ENCODE measurements around the gene MYO1A.

Gene MYO1A

DNA sequence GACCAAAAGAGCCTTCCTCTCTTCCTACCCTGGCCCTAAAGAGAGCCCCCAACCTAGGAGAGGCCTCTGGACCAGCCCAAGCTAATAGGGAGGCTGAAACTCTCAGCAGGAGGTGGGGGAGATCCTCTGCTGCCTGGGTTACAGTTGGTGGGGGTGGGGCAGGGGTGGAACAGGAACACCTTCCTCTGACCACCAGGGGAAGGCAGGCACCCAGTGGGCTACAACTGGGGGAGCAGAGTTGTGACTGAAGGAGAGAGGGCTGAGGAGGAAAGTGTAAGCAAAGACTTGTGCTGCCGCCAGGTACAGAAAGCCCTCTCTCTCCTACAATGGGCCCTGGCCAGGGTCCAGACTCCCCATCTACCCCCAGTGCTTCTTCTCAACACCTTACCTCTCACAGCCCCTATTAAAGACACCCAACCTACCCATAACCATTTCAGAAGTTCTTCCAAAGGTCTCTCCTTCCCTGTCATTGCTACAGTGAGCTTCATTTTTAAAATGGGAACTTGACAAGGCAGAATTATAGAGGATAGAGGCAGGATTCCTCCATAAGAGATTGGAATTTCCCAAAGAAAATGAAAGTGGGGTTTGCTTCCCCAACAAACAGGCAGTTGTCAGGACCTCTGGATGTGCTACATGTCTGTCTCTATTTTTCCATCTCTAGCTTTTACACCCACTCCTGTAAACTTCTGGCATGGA lies 1.4 kb downstream of the MYO1A start:
- ChIA-PET CTCF (interaction anchor here (0.7 to 4.3 kb wide), 7 partner anchors 12 to 127 kb away, joined by 3 to 15 read pairs (median 5); partner anchors contain the start of gene STAT6), POLR2A (interaction anchor here (0.5 kb wide), 1 partner anchor 27 kb away, joined by 3 read pairs; no protein-coding TSS in a partner anchor)

GRCh38 chr12:57047981-57048380 lies 1.9 kb downstream of the MYO1A start:
- ChIA-PET POLR2A (no interaction called here), CTCF (interaction anchor here (0.7 to 4.3 kb wide), 6 partner anchors 17 to 128 kb away, joined by 3 to 15 read pairs (median 4); partner anchors contain the start of gene STAT6)
- no peak for TF ChIP-seq BCL11B (tag by site-specific recombination; IDR thresholded peaks at IDR 0.05; ENCODE audit: low read depth)
- TF ChIP-seq MEIS1 (CRISPR knock-in tag; IDR thresholded peaks at IDR 0.05; ENCODE audit: borderline replicate concordance): no peak
- TF ChIP-seq ZNF658 (tag by site-specific recombination; IDR thresholded peaks at IDR 0.05): no peak
- TF ChIP-seq ZNF223 (tag by site-specific recombination; IDR thresholded peaks at IDR 0.05): no peak
- TF ChIP-seq ZNF274 (IDR thresholded peaks at IDR 0.05; ENCODE audit: low read length): no peak
- TF ChIP-seq ZNF274 (tag by site-specific recombination; IDR thresholded peaks at IDR 0.05; ENCODE audit: borderline replicate concordance): no peak
- no peak for TF ChIP-seq SP7 (tag by site-specific recombination; IDR thresholded peaks at IDR 0.05)
- TF ChIP-seq ZNF624 (tag by site-specific recombination; IDR thresholded peaks at IDR 0.05): no peak
- no peak for TF ChIP-seq ZEB2 (tag by site-specific recombination; IDR thresholded peaks at IDR 0.05)
- TF ChIP-seq GLIS1 (tag by site-specific recombination; IDR thresholded peaks at IDR 0.05): no peak
- TF ChIP-seq KLF16 (tag by site-specific recombination; IDR thresholded peaks at IDR 0.05): no peak
- TF ChIP-seq HOXC10 (CRISPR knock-in tag; IDR thresholded peaks at IDR 0.05): no peak
- TF ChIP-seq ZNF768 (tag by site-specific recombination; IDR thresholded peaks at IDR 0.05): no peak
- TF ChIP-seq ZNF510 (tag by site-specific recombination; IDR thresholded peaks at IDR 0.05; ENCODE audit: insufficient replicate concordance): no peak
- no peak for TF ChIP-seq ZNF214 (tag by site-specific recombination; IDR thresholded peaks at IDR 0.05; ENCODE audit: borderline replicate concordance)
- TF ChIP-seq, protein P1, sequence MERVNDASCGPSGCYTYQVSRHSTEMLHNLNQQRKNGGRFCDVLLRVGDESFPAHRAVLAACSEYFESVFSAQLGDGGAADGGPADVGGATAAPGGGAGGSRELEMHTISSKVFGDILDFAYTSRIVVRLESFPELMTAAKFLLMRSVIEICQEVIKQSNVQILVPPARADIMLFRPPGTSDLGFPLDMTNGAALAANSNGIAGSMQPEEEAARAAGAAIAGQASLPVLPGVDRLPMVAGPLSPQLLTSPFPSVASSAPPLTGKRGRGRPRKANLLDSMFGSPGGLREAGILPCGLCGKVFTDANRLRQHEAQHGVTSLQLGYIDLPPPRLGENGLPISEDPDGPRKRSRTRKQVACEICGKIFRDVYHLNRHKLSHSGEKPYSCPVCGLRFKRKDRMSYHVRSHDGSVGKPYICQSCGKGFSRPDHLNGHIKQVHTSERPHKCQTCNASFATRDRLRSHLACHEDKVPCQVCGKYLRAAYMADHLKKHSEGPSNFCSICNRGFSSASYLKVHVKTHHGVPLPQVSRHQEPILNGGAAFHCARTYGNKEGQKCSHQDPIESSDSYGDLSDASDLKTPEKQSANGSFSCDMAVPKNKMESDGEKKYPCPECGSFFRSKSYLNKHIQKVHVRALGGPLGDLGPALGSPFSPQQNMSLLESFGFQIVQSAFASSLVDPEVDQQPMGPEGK (tag by site-specific recombination; IDR thresholded peaks at IDR 0.05): no peak
- no peak for TF ChIP-seq ZNF664 (tag by site-specific recombination; IDR thresholded peaks at IDR 0.05)
- TF ChIP-seq MYNN (tag by site-specific recombination; IDR thresholded peaks at IDR 0.05; ENCODE audit: borderline replicate concordance): no peak
- no peak for TF ChIP-seq GLI4 (tag by site-specific recombination; IDR thresholded peaks at IDR 0.05)
- Histone ChIP-seq H3K4me3 (ENCODE audit: low read depth, low read length) (no peak overlapping the region), H3K36me3 (ENCODE audit: control insufficient read depth in 2 of 2, insufficient read depth in 1 of 2, low read length in 2 of 2) (no peaks in the 10 kb centered on the region), H3K9me3 (ENCODE audit: control insufficient read depth, insufficient read depth, low read depth, low read length) (no peaks in the 10 kb centered on the region), H3K4me1 (ENCODE audit: control insufficient read depth, insufficient read depth, low read length) (no peaks in the 10 kb centered on the region), H3K27ac (ENCODE audit: extremely low read depth, low read depth, low read length) (no peak overlapping the region)

More for the DNA sequence above, 1.4 kb downstream of the MYO1A start:
- no peak overlapping the region for H3K4me3 ChIP-seq (ENCODE audit: low read depth, low read length)
- H3K27ac ChIP-seq (ENCODE audit: extremely low read depth, low read depth, low read length): no peak overlapping the region
- H3K36me3 ChIP-seq (ENCODE audit: control insufficient read depth in 2 of 2, insufficient read depth in 1 of 2, low read length in 2 of 2): no peaks in the 10 kb centered on the region
- H3K4me1 ChIP-seq (ENCODE audit: control insufficient read depth, insufficient read depth, low read length): no peaks in the 10 kb centered on the region
- no peak for TF ChIP-seq OVOL3 (tag by site-specific recombination; IDR thresholded peaks at IDR 0.05)
- TF ChIP-seq ZNF19 (tag by site-specific recombination; IDR thresholded peaks at IDR 0.05; ENCODE audit: low read depth): no peak
- TF ChIP-seq ZNF311 (tag by site-specific recombination; IDR thresholded peaks at IDR 0.05; ENCODE audit: borderline replicate concordance): no peak
- no peak for TF ChIP-seq ZNF362 (tag by site-specific recombination; IDR thresholded peaks at IDR 0.05)
- no peak for TF ChIP-seq ZNF146 (tag by site-specific recombination; IDR thresholded peaks at IDR 0.05)
- no peak for TF ChIP-seq ZBTB21 (tag by site-specific recombination; IDR thresholded peaks at IDR 0.05)
- no peak for TF ChIP-seq ZNF792 (tag by site-specific recombination; IDR thresholded peaks at IDR 0.05)
- TF ChIP-seq ZNF394 (tag by site-specific recombination; IDR thresholded peaks at IDR 0.05; ENCODE audit: borderline replicate concordance): no peak
- no peaks in the 10 kb centered on the region for H3K9me3 ChIP-seq (ENCODE audit: control insufficient read depth, insufficient read depth, low read depth, low read length)

Measured in HEK293 (cell line).